NK-92 (cell line): ENCODE results near the gene GABRR2.
"Not testable (repeated sequence)": the region's sequence is repeated elsewhere in the genome, so short reads cannot be mapped to it uniquely, and the experiment has no call there.

Source experiments
- DNase-seq: peaks from one replicate; lab custom pipeline; 2025; ENCODE audit not compliant: unreplicated experiment; lab: John Stamatoyannopoulos, UW

The GABRR2 gene

DNA sequence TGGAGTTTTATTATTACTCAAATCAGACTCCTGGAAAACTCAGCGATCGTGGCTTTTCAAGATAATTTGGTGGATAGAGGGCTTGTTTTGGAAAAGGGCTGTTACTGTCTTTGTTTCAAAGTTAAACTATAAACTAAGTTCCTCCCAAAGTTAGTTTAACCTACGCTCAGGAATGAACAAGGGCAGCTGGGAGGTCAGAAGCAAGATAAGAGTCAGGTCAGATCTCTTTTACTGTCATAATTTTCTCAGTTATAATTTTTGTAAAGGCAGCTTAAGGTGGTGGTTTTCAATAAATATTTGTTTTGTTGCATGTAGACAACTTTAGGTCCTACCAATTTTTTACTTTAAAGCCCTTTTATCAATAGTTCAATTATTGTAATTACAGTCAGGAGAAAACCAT is 9.2 kb upstream of the GABRR2 start:
- no peak for DNase-seq

DNA sequence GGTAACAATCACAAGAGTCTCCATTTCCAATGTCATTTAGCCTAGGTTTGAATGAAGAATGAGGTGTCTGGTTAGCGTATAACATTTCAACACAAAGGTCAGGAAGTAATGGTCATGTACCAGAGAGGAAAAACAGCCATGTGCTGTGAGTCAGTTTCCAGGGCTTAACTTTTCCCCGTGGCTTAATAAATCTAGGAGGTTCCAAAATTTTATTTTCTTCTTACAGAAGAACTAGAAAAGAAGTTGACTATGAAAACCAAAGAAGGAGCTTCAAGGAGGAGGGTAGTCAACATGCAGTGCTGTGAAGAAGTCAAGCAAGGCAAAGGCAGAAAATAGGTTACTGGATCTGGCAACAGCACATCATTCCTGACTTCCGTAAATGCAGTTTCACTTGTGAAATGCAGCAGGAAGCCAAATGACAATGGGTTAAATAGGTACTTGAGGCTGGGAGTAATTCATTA is 8.4 kb upstream of the GABRR2 start:
- DNase-seq = no peak

DNA sequence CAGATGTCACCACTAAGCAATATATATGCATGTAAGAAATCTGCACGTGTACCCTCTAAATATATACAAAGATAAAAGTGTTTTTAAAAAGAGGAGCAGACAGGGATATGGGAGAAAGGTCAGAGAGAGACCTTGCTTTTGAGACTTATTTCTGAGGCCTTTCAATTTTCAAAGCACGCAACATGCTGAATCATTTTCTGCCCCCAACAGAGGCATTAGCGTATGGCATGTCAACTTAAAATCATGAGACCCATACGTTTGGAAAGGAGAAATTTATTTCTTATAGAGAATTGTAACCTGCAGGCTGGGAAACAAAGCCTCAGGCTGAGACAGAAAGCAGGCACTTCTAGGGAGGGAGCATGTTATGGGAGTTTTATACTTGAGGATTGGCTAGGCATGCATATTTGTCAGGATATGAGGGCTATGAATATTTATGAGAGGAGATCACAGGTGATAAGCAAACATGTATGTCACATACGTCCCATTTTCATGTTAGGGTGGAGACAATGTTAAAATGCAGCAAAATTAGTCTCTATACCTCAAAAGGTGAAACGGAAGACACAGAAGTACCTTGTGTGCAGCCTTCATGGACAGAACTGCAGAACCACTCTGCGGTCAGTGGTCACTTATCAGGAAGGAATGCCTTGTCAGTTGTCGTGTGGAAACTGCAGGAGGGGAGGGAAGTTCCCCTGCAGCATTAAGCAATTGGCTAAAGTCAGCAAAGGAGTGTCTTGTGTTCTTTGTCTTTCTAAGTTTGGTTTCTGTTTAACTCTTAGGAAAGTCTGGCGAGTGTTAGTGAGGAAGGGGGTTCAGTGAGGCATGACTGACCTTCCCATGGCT is 6.3 kb upstream of the GABRR2 start:
- DNase-seq = no peak

GRCh38 chr6:89320012-89320559 is 5.0 kb upstream of the GABRR2 start:
- no peak for DNase-seq

DNA sequence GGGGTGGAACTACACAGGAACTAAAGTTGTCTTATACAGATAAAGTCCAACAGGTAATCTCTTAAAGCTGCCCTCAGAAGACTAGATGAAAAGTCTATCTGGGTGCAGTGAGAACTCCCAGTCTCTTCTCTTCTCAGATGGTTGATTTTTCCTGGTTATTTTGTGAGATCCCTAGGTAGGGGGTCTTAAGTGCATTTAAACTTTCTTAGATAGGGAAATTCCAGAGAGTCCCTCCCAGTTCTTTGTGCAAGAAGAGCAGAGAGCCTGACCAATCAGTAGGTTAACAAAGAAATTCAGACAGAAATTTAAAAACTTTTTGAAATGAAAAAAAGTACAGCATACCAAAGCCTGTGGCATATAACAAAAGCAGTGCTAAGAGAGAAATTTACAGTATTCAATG is 2.0 kb upstream of the GABRR2 start:
- no peak for DNase-seq

- DNase-seq = no peak
Observed at GRCh38 chr6:89314692-89315091, 407 bp downstream of the GABRR2 start.

DNA sequence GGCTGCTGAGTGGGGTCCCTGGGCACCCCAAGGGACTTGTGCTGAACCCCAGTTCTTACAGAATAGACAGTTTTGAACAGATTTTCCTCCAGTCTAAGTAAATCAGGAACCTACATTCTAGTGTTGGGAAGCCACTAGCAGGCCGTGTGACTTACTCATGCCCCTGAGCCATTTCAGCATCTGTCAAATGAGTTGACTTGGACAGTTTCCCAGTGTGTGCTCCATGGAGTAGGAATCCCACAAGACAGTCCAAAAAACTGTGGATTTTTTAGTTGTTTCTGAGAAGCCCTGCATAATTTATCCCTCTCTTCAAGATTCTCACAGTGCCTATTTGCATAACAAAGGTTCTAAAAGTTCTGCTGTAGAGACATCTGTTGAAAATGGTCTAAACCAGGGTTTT is 2.1 kb downstream of the GABRR2 start:
- DNase-seq = no peak

- no peak for DNase-seq
Observed at GRCh38 chr6:89311853-89312531, 3.1 kb downstream of the GABRR2 start.

DNA sequence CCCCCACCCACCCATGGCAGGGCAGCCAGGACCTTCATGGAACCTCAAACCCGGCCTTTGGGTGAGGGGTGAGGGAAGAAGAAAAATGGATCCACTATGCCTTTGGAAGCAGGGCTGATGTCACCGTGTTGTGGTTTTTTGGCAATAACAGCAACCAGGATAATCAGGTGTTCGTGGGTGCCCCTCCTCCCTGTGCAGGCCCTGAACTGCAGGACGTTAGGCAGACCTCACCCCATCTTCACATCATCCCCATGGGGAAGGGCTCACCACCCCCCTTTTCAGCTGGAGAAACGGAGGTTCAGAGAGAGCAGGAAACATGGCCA is 3.6 kb downstream of the GABRR2 start:
- no peak for DNase-seq

GRCh38 chr6:89310929-89311328 is 4.2 kb downstream of the GABRR2 start:
- DNase-seq = no peak

DNA sequence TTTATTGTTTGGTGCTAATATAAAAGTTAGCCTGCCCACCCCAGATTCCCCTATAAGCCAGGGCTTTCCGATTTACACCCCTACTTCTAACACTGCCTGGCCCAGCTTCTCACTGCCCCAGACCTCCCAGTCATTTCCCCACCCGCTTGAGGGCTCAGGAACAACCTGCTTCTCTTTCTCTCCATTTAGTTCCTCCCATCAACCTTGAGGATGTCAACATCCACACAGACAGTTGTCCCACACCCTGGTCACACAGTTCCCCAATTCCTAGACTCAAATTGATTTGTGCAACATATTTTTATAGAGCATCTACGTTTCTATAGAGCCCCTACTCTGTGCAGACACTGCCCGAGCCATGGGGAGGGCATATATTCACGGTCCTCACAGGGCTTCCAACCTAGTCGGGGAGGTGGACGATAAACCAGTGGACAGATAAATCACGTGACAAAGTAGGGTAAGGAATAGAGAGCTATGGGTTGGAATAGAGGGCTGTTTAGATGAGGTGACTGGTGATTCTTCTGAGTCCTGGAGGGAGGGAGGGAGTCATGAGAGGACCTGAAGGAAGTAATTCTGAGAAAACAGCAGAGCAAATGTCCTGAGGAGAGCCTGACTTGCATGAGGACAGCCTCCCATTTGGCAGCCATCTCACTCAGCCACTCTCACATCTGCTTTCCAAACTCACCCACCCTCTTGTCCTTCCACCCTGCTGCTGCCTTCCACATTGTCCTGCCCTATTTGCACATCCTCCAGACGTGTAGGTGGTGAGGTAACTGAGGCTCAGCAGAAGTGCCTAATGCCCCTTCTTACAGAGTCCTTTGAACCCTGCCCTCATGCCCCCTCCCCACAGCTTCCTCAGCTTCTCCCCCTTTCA is 6.3 kb downstream of the GABRR2 start:
- no peak for DNase-seq

DNA sequence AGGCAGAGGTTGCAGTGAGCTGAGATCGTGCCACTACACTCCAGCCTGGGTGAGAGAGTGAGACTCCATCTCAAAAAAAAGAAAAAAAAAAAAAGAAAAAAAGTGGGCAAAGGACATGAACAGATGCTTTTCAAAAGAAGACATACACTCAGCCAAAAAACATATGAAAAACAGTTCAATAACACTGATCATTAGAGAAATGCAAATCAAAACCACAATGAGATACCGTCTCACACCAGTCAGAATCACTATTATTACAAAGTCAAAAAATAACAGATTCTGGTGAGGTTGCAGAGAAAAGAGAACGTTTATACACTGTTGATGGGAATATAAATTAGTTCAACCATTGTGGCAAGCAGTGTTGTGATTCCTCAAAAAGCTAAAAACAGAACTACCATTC is 10.6 kb downstream of the GABRR2 start:
- DNase-seq = not testable (repeated sequence)

DNA sequence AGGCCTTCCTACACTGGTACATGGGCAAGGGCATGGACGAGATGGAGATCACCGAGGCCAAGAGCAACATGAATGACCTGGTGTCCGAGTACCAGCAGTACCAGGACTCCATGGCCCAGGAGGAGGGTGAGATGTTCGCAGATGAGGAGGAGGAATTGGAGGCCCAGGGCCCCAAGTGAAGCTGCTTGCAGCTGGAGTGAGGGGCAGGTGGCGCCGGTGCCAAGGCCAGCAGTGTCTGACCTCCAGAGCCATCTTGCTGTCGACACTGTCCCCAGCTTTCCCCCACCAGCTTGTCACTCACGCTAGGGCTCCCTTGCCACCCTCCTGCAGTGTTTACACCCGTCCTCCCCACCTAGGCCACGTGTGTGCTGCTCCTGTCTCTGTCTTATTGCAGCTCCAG is 12.2 kb downstream of the GABRR2 start:
- DNase-seq = no peak

DNA sequence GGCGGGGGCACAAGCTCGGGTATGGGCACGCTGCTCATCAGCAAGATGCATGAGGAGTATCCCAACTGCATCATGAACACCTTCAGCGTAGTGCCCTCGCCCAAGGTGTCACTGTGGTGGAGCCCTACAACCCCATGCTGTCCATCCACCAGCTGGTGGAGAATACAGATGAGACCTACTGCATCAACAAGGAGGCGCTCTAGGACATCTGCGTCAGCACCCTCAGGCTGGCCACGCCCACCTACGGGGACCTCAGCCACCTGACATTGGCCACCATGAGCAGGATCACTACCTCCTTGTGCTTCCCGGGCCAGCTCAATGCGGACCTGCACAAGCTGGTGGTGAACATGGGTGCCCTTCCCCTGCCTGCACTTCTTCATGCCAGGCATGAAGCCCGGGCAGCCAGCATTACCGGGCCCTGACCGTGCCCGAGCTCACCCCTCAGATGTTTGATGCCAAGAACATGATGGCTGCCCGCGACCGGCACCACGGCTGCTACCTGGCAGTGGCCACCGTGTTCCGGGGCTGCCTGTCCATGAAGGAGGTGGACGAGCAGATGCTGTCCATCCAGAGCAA is 12.8 kb downstream of the GABRR2 start:
- no peak for DNase-seq

DNA sequence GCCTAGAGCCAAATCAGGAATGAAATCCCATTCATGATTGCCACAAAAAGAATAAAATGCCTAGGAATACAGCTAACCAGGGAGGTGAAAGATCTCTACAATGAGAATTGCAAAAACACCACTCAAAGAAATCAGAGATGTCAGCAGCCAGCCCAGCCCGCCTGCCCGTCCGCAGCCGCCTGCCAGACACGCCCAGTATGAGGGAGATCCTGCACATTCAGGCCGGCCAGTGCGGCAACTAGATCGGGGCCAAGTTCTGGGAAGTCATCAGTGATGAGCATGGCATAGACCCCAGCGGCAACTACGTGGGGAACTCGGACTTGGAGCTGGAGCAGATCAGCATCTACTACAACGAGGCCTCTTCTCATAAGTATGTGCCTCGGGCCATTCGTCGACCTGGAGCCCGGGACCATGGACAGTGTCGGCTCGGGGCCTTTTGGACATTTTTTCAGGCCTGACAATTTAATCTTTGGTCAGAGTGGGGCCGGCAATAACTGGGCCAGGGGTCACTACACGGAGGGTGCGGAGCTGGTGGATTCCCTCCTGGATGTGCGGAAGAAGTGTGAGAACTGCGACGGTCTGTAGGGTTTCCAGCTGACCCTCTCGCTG is 13.4 kb downstream of the GABRR2 start:
- DNase-seq = no peak

GRCh38 chr6:89299466-89299850 is 15.6 kb downstream of the GABRR2 start:
- no peak for DNase-seq

GRCh38 chr6:89298680-89299465 is 16.2 kb downstream of the GABRR2 start:
- DNase-seq = no peak

DNA sequence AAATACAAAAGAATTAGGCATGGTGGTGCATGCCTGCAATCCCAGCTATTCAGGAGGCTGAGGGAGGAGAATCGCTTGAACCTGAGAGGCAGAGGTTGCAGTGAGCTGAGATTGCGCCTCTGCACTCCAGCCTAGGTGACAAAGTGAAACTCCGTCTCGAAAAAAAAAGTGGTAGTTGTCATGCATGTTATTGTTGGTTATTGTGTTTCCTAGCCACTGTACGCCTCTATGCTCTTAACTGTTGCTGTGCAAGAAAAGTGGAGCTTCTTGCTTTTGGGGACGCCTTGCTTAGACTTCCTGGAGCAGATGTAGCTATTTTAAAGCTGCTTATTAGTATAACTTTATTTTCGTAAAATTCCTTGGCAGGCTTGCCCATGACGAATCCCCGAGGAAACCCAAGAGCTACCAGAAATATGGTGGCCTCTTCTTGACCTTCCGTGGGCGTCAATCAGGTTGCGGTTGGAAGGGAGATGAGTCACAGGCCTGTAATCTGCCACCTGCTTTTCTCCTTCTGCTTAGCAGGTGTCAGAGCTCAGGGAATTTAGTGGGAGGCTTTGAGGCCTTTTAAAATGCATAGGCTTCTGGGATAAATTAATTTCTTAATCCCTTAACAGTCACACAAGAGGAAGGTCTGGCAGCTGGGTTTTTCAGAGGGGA is 17.3 kb downstream of the GABRR2 start:
- no peak for DNase-seq

GRCh38 chr6:89295981-89296380 is 19.1 kb downstream of the GABRR2 start:
- DNase-seq = no peak
